GM19328 (cell line): ENCODE measurements around the gene ADGRD1.
"Not testable (repeated sequence)": the region's sequence is repeated elsewhere in the genome, so short reads cannot be mapped to it uniquely, and the experiment has no call there.

ENCODE experiments used
- ATAC-seq: cut with Tn5 transposase; IDR thresholded peaks from one replicate; pipeline ENCODE4 v1.9.1; 2021; ENCODE audit warnings: mild to moderate bottlenecking, moderate library complexity; ENCODE audit not compliant: unreplicated experiment

Gene ADGRD1

GRCh38 chr12:130953771-130954543 lies at the start of gene ADGRD1:
TSS of gene ADGRD1 (plus strand) at chr12:130953907. CDS start at chr12:130954466, 559 bp downstream.
- no peak for ATAC-seq

- ATAC-seq = no peak
Observed at GRCh38 chr12:130904064-130904463, 49.6 kb upstream of the ADGRD1 start.

GRCh38 chr12:130904936-130905455 lies 48.7 kb upstream of the ADGRD1 start:
- ATAC-seq = not testable (repeated sequence)

- ATAC-seq = no peak
Observed at GRCh38 chr12:130909111-130909510, 44.6 kb upstream of the ADGRD1 start.

- ATAC-seq = no peak
Observed at GRCh38 chr12:130911193-130911592, 42.5 kb upstream of the ADGRD1 start.

GRCh38 chr12:130911933-130912332 lies 41.8 kb upstream of the ADGRD1 start:
- ATAC-seq = no peak

GRCh38 chr12:130916241-130916911 lies 37.3 kb upstream of the ADGRD1 start:
- ATAC-seq = no peak

GRCh38 chr12:130917607-130918006 lies 36.1 kb upstream of the ADGRD1 start:
- no peak for ATAC-seq

- no peak for ATAC-seq
Observed at GRCh38 chr12:130919086-130919485, 34.6 kb upstream of the ADGRD1 start.

GRCh38 chr12:130920119-130920703 lies 33.5 kb upstream of the ADGRD1 start:
- ATAC-seq = no peak

GRCh38 chr12:130920723-130921381 lies 32.9 kb upstream of the ADGRD1 start:
- no peak for ATAC-seq

GRCh38 chr12:130922511-130922953 lies 31.2 kb upstream of the ADGRD1 start:
- no peak for ATAC-seq

- no peak for ATAC-seq
Observed at GRCh38 chr12:130924966-130925665, 28.6 kb upstream of the ADGRD1 start.

- no peak for ATAC-seq
Observed at GRCh38 chr12:130925666-130926015, 28.1 kb upstream of the ADGRD1 start.

GRCh38 chr12:130929363-130929762 lies 24.3 kb upstream of the ADGRD1 start:
- ATAC-seq = no peak

- no peak for ATAC-seq
Observed at GRCh38 chr12:130932061-130932930, 21.4 kb upstream of the ADGRD1 start.

GRCh38 chr12:130933269-130933995 lies 20.3 kb upstream of the ADGRD1 start:
- ATAC-seq = no peak

GRCh38 chr12:130934753-130935152 lies 19.0 kb upstream of the ADGRD1 start:
- ATAC-seq = no peak

GRCh38 chr12:130936561-130936960 lies 17.1 kb upstream of the ADGRD1 start:
- ATAC-seq = no peak
